HepG2 (cell line): ENCODE measurements around the gene ATP6V1G2. TPM values are rescaled to one million over a fixed set of nuclear protein-coding genes. Genes with fewer than 3 reads are reported as not detected.

ENCODE experiments used
- ATAC-seq: fragments of 200-7000 bp; cut with Tn5 transposase; 3 replicates; pipeline ENCODE4 v1.9.1; 2020; ENCODE audit warnings: mild to moderate bottlenecking, moderate library complexity
- BruUV-seq: library from RNA; stranded (reverse); fragments of 400-500 nt; replicated peaks from 2 replicates; lab custom pipeline; 2021; lab: Mats Ljungman, UMichigan
- CTCF ChIA-PET: fragments of 300-600 bp; formaldehyde crosslinking; extraction: SDS; loops from one replicate; lab custom pipeline; 2021; ENCODE audit warnings: low total read pairs, inconsistent platforms, low intra/inter-chr PET ratio; lab: Yijun Ruan, JAX
- POLR2A ChIA-PET: fragments of 350-600 bp; sonication (Branson Sonifier 250); formaldehyde crosslinking; loops from one replicate; lab custom pipeline; 2020; ENCODE audit warnings: antibody characterized with exemption, inconsistent platforms; lab: Yijun Ruan, JAX
- DNase-seq: peaks from one replicate; pipeline ENCODE4 v3.0.0-alpha.2; 2015; ENCODE audit warnings: low spot score
- FAIRE-seq: peaks from 3 replicates; lab custom pipeline; 2011; peaks lifted over from hg19 to GRCh38; lab: Jason Lieb, UNC
- H2AFZ ChIP-seq: one replicate; pipeline ENCODE4 v1.6.1; 2011; ENCODE audit warnings: low read length, inconsistent platforms
- H3K27ac ChIP-seq: fragments of 300-600 bp; 3 replicates; pipeline ENCODE4 v1.8.0; 2011; ENCODE audit warnings: mixed run types, mild to moderate bottlenecking, mixed read lengths, low read length, inconsistent platforms; ENCODE audit not compliant: insufficient read depth; ENCODE audit errors: extremely low read length
- H3K27me3 ChIP-seq, 2 experiments: fragments of 200-600 bp in 1 of 2; 2 replicates in 1 of 2; 3 replicates in 1 of 2; pipeline versions ENCODE4 v1.6.0 to v1.8.0; 2011; ENCODE audit warnings: low read length in 2 of 2, mild to moderate bottlenecking in 2 of 2, moderate library complexity in 2 of 2, inconsistent platforms in 1 of 2; ENCODE audit not compliant: insufficient read depth in 2 of 2, control insufficient read depth in 1 of 2
- H3K36me3 ChIP-seq, 2 experiments: fragments of 200-600 bp in 1 of 2; replicated peaks in 1 of 2; 2 replicates in 1 of 2; 3 replicates in 1 of 2; pipeline versions ENCODE4 v1.5.1 to v1.8.0; 2011; ENCODE audit warnings: low read length in 2 of 2, inconsistent platforms in 1 of 2; ENCODE audit not compliant: insufficient read depth in 2 of 2, control insufficient read depth in 1 of 2
- H3K4me1 ChIP-seq: 2 replicates; pipeline ENCODE4 v1.5.1; 2012; ENCODE audit warnings: low read length, inconsistent platforms; ENCODE audit not compliant: insufficient read depth
- H3K4me2 ChIP-seq: 2 replicates; pipeline ENCODE4 v1.6.0; 2011; ENCODE audit warnings: low read depth, low read length, inconsistent platforms
- H3K4me3 ChIP-seq, 3 experiments: fragments of 200-600 bp in 1 of 3; sonication (generic), shearing (Covaris generic) in 1 of 3; replicated peaks in 1 of 3; 2 replicates each; pipeline ENCODE4 v1.5.1; 2011 to 2016; ENCODE audit warnings: low read length in 3 of 3, inconsistent platforms in 2 of 3, low read depth in 2 of 3, mild to moderate bottlenecking in 2 of 3, control low read depth in 1 of 3, mixed read lengths in 1 of 3; ENCODE audit not compliant: insufficient read depth in 1 of 3
- H3K79me2 ChIP-seq: one replicate; pipeline ENCODE4 v1.6.1; 2011; ENCODE audit warnings: low read length, inconsistent platforms; ENCODE audit not compliant: insufficient read depth
- H3K9ac ChIP-seq: 2 replicates; pipeline ENCODE4 v1.6.0; 2011; ENCODE audit warnings: mild to moderate bottlenecking, low read depth, low read length, inconsistent platforms; ENCODE audit not compliant: insufficient read depth
- H3K9me3 ChIP-seq: 2 replicates; pipeline ENCODE4 v1.5.1; 2012; ENCODE audit warnings: mild to moderate bottlenecking, low read length
- H4K20me1 ChIP-seq: 2 replicates; pipeline ENCODE4 v1.6.0; 2011; ENCODE audit warnings: inconsistent platforms, mild to moderate bottlenecking, low read length, moderate library complexity; ENCODE audit not compliant: insufficient read depth
- ATAD3A ChIP-seq: sonication (generic); formaldehyde crosslinking; IDR thresholded peaks from 2 replicates; pipeline ENCODE4 v1.4.0; 2020; ENCODE audit warnings: missing genetic modification reagents
- CREBL2 ChIP-seq: sonication (generic); formaldehyde crosslinking; IDR thresholded peaks from 2 replicates; pipeline ENCODE4 v1.8.1; 2023; ENCODE audit warnings: missing genetic modification reagents, mild to moderate bottlenecking, borderline replicate concordance
- HIVEP1 ChIP-seq: sonication (generic); formaldehyde crosslinking; IDR thresholded peaks from 2 replicates; pipeline ENCODE4 v1.4.0; 2020; ENCODE audit warnings: mild to moderate bottlenecking, missing genetic modification reagents
- MAZ ChIP-seq, 2 experiments: sonication (generic) in 1 of 2; formaldehyde crosslinking in 1 of 2; IDR thresholded peaks; 2 replicates each; pipeline versions ENCODE4 v1.5.0 to v1.6.1; 2012 to 2020; ENCODE audit warnings: low read depth in 2 of 2, mild to moderate bottlenecking in 2 of 2, borderline replicate concordance in 1 of 2, improper control_type of control experiment in 1 of 2, low read length in 1 of 2, missing genetic modification reagents in 1 of 2, moderate library complexity in 1 of 2
- NAIF1 ChIP-seq: sonication (generic); formaldehyde crosslinking; IDR thresholded peaks from 2 replicates; pipeline ENCODE4 v1.5.0; 2020; ENCODE audit warnings: mild to moderate bottlenecking, missing genetic modification reagents, borderline replicate concordance
- REL ChIP-seq: sonication (generic); formaldehyde crosslinking; conservative IDR thresholded peaks from 2 replicates; pipeline ENCODE4 v1.8.0; 2022; ENCODE audit warnings: mild to moderate bottlenecking, missing genetic modification reagents, moderate library complexity
- SNAPC2 ChIP-seq: sonication (generic); formaldehyde crosslinking; IDR thresholded peaks from 2 replicates; pipeline ENCODE4 v1.8.1; 2022; ENCODE audit warnings: mild to moderate bottlenecking, missing genetic modification reagents
- SP140L ChIP-seq: sonication (generic); formaldehyde crosslinking; IDR thresholded peaks from 2 replicates; pipeline ENCODE4 v1.4.0; 2020; ENCODE audit warnings: missing genetic modification reagents, borderline replicate concordance
- STAT5B ChIP-seq: sonication (generic); formaldehyde crosslinking; IDR thresholded peaks from 2 replicates; pipeline ENCODE4 v1.4.0; 2020; ENCODE audit warnings: missing genetic modification reagents
- TAF15 ChIP-seq: fragments of 200-400 bp; formaldehyde crosslinking; IDR thresholded peaks from one replicate; pipeline ENCODE4 v1.6.1; 2018; ENCODE audit warnings: mild to moderate bottlenecking, low read depth, low read length; ENCODE audit not compliant: poor library complexity, severe bottlenecking
- TARDBP ChIP-seq: sonication (generic); formaldehyde crosslinking; IDR thresholded peaks from 2 replicates; pipeline ENCODE4 v1.8.0; 2022; ENCODE audit warnings: mild to moderate bottlenecking, missing genetic modification reagents
- ZKSCAN1 ChIP-seq: fragments of 150-350 bp; IDR thresholded peaks from 2 replicates; pipeline ENCODE4 v1.6.1; 2014; ENCODE audit warnings: low read length
- ZKSCAN5 ChIP-seq: sonication (generic); formaldehyde crosslinking; IDR thresholded peaks from 2 replicates; pipeline ENCODE4 v1.5.1; 2020; ENCODE audit warnings: mild to moderate bottlenecking, missing genetic modification reagents
- ZNF737 ChIP-seq: sonication (generic); formaldehyde crosslinking; IDR thresholded peaks from 2 replicates; pipeline ENCODE4 v1.5.0; 2020; ENCODE audit warnings: missing genetic modification reagents, mild to moderate bottlenecking, borderline replicate concordance
- ZNF749 ChIP-seq: sonication (generic); formaldehyde crosslinking; IDR thresholded peaks from 2 replicates; pipeline ENCODE4 v1.8.0; 2022; ENCODE audit warnings: mild to moderate bottlenecking, missing genetic modification reagents, moderate library complexity, borderline replicate concordance
- WGBS: methylation state at CpG from one replicate; pipeline ENCODE4 v1.1.6; 2017; ENCODE audit warnings: low lambda C conversion rate; 5-methylcytosine and 5-hydroxymethylcytosine counted together
- in situ Hi-C: cut with HindIII; loops from 2 replicates; pipeline ENCODE4 v1.10.0; 2017; ENCODE audit warnings: low pct_unique_long_range_greater_than_20kb; ENCODE audit not compliant: extremely low pct_ligation_motif_present
- intact Hi-C: fragments of 100-400 bp; cut with micrococcal nuclease; formaldehyde crosslinking; loops from one replicate; pipeline ENCODE4 v1.10.0; 2022; ENCODE audit not compliant: unreplicated experiment
- polyA plus RNA-seq, 8 experiments: library from polyadenylated mRNA; depleted of rRNA in 3 of 8; stranded (reverse) in 7 of 8; unstranded in 1 of 8; fragments of >200 nt; fragmentation: Illumina TruSeq in 4 of 8; extraction: Trizol in 4 of 8; gene quantifications; 2 replicates each; pipeline versions ENCODE4 v1.2.1 to v1.2.3, GENCODE V29; 2011 to 2016; ENCODE audit warnings: low read depth in 4 of 8, missing spikeins in 1 of 8, mixed read lengths in 1 of 8; ENCODE audit not compliant: insufficient read depth in 1 of 8
- total RNA-seq, 5 experiments: library from RNA; depleted of rRNA; stranded (reverse); fragments of >200 nt; fragmentation: Illumina TruSeq; extraction: Trizol; gene quantifications; 2 replicates each; pipeline ENCODE4 v1.2.3, GENCODE V29; 2016; ENCODE audit warnings: low read depth in 1 of 5

Gene ATP6V1G2
- total and polyA plus RNA-seq, 2 of the 13 experiments (the other 11 are each of a cell fraction or from before 2014, with no cell fraction given) = 0.27 to 0.83 TPM

GRCh38 chr6:31587791-31588777 is 41.7 kb upstream of the ATP6V1G2 start:
- in situ Hi-C loops (loop anchor here (5.0 kb wide), 1 partner anchor 96 kb away; no protein-coding TSS in a partner anchor), intact Hi-C loops (loop anchor here (5.0 kb wide), 1 partner anchor 1141 kb away; no protein-coding TSS in a partner anchor)
- Histone ChIP-seq H3K27ac (no peak overlapping the region), H3K36me3 (no peaks in the 10 kb centered on the region), H3K4me1 (no peaks in the 10 kb centered on the region), H3K4me3 (no peak overlapping the region), H3K4me2 (no peak overlapping the region), H3K9ac (no peak overlapping the region), H4K20me1 (no peaks in the 10 kb centered on the region), H2AFZ (no peak overlapping the region), H3K27me3 (peaks cover 7 to 36% of the 10 kb centered on the region in 2 experiments; a peak in 4 of 5 replicates), H3K79me2 (no peaks in the 10 kb centered on the region), H3K9me3 (no peaks in the 10 kb centered on the region)
- TF ChIP-seq SNAPC2 (no peak), ATAD3A (CRISPR knock-in tag) (no peak), ZKSCAN5 (CRISPR knock-in tag) (no peak), TARDBP (CRISPR knock-in tag) (no peak), ZKSCAN1 (no peak), SP140L (CRISPR knock-in tag) (no peak), HIVEP1 (CRISPR knock-in tag) (no peak), CREBL2 (CRISPR knock-in tag) (no peak), STAT5B (no peak), ZNF749 (CRISPR knock-in tag) (no peak), ZNF737 (CRISPR knock-in tag) (no peak), TAF15 (no peak), MAZ (IDR thresholded peaks at IDR 0.05; ENCODE audit: borderline replicate concordance, low read depth, low read length) (no peak), MAZ (CRISPR knock-in tag; IDR thresholded peaks at IDR 0.05; ENCODE audit: low read depth) (no peak), NAIF1 (CRISPR knock-in tag) (no peak), REL (CRISPR knock-in tag) (no peak)
- FAIRE-seq (no peak), DNase-seq (no peak), ATAC-seq (no peak)
- 31% methylated on average over 12 of the region's 12 CpGs for WGBS
- ChIA-PET POLR2A (interaction anchor here (1.4 kb wide), 1 partner anchor 11 kb away, joined by 3 read pairs; no protein-coding TSS in a partner anchor), CTCF (no interaction called here)
- no TSS peak for BruUV-seq
